H1 (cell line): ENCODE results near the gene ABCF2. TPM values are rescaled to one million over a fixed set of nuclear protein-coding genes. Genes with fewer than 3 reads are reported as not detected.

Source experiments
- CTCF ChIA-PET: fragments of 300-600 bp; sonication (Branson Sonifier 250); formaldehyde crosslinking; loops from one replicate; lab custom pipeline; 2021; ENCODE audit not compliant: partially characterized antibody; lab: Charles Lee
- POLR2A ChIA-PET: fragments of 300-600 bp; sonication (Branson Sonifier 250); formaldehyde crosslinking; loops from one replicate; lab custom pipeline; 2021; ENCODE audit warnings: inconsistent platforms; ENCODE audit not compliant: partially characterized antibody; lab: Charles Lee
- DNase-seq, 2 experiments: peaks; one replicate each; pipeline versions ENCODE4 v3.0.0 to v3.0.0-alpha.2; 2010 to 2022; ENCODE audit warnings: low spot score in 2 of 2, low read depth in 1 of 2, mixed read lengths in 1 of 2
- FAIRE-seq: peaks from 2 replicates; lab custom pipeline; 2011; peaks lifted over from hg19 to GRCh38; lab: Jason Lieb, UNC
- H2AFZ ChIP-seq: 2 replicates; pipeline ENCODE4 v1.8.1; 2012; ENCODE audit warnings: low read length, inconsistent platforms
- H2AK5ac ChIP-seq: 2 replicates; pipeline ENCODE4 v1.6.1; 2013; ENCODE audit warnings: low read depth, low read length
- H2BK120ac ChIP-seq: replicated peaks from 2 replicates; pipeline ENCODE3; 2013; ENCODE audit warnings: low read depth, low read length, inconsistent platforms
- H2BK12ac ChIP-seq: 2 replicates; pipeline ENCODE4 v1.6.1; 2013; ENCODE audit warnings: low read depth, low read length
- H2BK15ac ChIP-seq: 2 replicates; pipeline ENCODE4 v1.6.1; 2013; ENCODE audit warnings: low read length
- H2BK20ac ChIP-seq: 2 replicates; pipeline ENCODE4 v1.6.1; 2013; ENCODE audit warnings: low read length
- H2BK5ac ChIP-seq: 2 replicates; pipeline ENCODE4 v1.6.1; 2013; ENCODE audit warnings: low read depth, low read length
- H3K14ac ChIP-seq: 2 replicates; pipeline ENCODE4 v1.6.1; 2013; ENCODE audit warnings: inconsistent platforms; ENCODE audit not compliant: insufficient read length
- H3K18ac ChIP-seq: 2 replicates; pipeline ENCODE4 v1.6.1; 2013; ENCODE audit warnings: low read length; ENCODE audit errors: extremely low read depth
- H3K23ac ChIP-seq: 2 replicates; pipeline ENCODE4 v1.6.1; 2013; ENCODE audit warnings: inconsistent platforms; ENCODE audit not compliant: insufficient read length
- H3K23me2 ChIP-seq: 2 replicates; pipeline ENCODE4 v1.6.1; 2013; ENCODE audit warnings: low read depth, low read length
- H3K27ac ChIP-seq: 2 replicates; pipeline ENCODE4 v1.6.1; 2011; ENCODE audit warnings: low read depth, low read length, inconsistent platforms
- H3K27me3 ChIP-seq, 4 experiments: replicated peaks in 1 of 4; 1 replicate in 1 of 4; 2 replicates in 3 of 4; pipeline versions ENCODE4 v1.6.1 to v1.8.1; 2011 to 2013; ENCODE audit warnings: low read length in 3 of 4, mild to moderate bottlenecking in 3 of 4, inconsistent platforms in 2 of 4, mixed read lengths in 2 of 4, moderate library complexity in 1 of 4; ENCODE audit not compliant: control insufficient read depth in 3 of 4, insufficient read depth in 3 of 4; ENCODE audit errors: extremely low read depth in 1 of 4
- H3K36me3 ChIP-seq, 4 experiments: 2 replicates each; pipeline versions ENCODE4 v1.6.1 to v1.8.1; 2011 to 2013; ENCODE audit warnings: mild to moderate bottlenecking in 4 of 4, low read length in 3 of 4, moderate library complexity in 2 of 4, control low read depth in 1 of 4, inconsistent platforms in 1 of 4; ENCODE audit not compliant: insufficient read depth in 4 of 4, control insufficient read depth in 2 of 4
- H3K4ac ChIP-seq: replicated peaks from 2 replicates; pipeline ENCODE3; 2013; ENCODE audit warnings: low read length, low read depth, mixed read lengths, inconsistent platforms; ENCODE audit not compliant: insufficient read length
- H3K4me1 ChIP-seq, 4 experiments: replicated peaks in 1 of 4; 1 replicate in 1 of 4; 2 replicates in 3 of 4; pipeline versions ENCODE4 v1.6.1 to v1.8.1; 2011 to 2013; ENCODE audit warnings: low read length in 3 of 4, inconsistent platforms in 2 of 4, mixed read lengths in 1 of 4; ENCODE audit not compliant: insufficient read depth in 4 of 4, control insufficient read depth in 3 of 4
- H3K4me2 ChIP-seq, 2 experiments: 2 replicates each; pipeline versions ENCODE4 v1.6.1 to v1.8.1; 2011 to 2013; ENCODE audit warnings: low read depth in 2 of 2, low read length in 2 of 2, control low read depth in 1 of 2, inconsistent platforms in 1 of 2, mild to moderate bottlenecking in 1 of 2; ENCODE audit not compliant: insufficient read depth in 1 of 2
- H3K4me3 ChIP-seq, 4 experiments: fragments of 200-600, 300-600 bp in 1 of 4; sonication (generic), shearing (Covaris generic), sonication (Bioruptor Twin) in 1 of 4; 2 replicates each; pipeline versions ENCODE4 v1.5.1 to v1.8.1; 2011 to 2016; ENCODE audit warnings: low read length in 4 of 4, low read depth in 3 of 4, control low read depth in 2 of 4, inconsistent platforms in 2 of 4, mild to moderate bottlenecking in 2 of 4, mixed read lengths in 1 of 4, moderate library complexity in 1 of 4; ENCODE audit not compliant: insufficient read depth in 2 of 4; ENCODE audit errors: extremely low read depth in 1 of 4
- H3K56ac ChIP-seq: replicated peaks from 2 replicates; pipeline ENCODE3; 2013; ENCODE audit warnings: low read depth, mild to moderate bottlenecking, mixed read lengths, low read length, inconsistent platforms; ENCODE audit not compliant: insufficient read length
- H3K79me1 ChIP-seq: 2 replicates; pipeline ENCODE4 v1.6.1; 2013; ENCODE audit warnings: low read depth, low read length, control low read depth
- H3K79me2 ChIP-seq, 2 experiments: 2 replicates each; pipeline versions ENCODE4 v1.6.1 to v1.8.1; 2012 to 2013; ENCODE audit warnings: low read length in 2 of 2, mild to moderate bottlenecking in 2 of 2, inconsistent platforms in 1 of 2; ENCODE audit not compliant: insufficient read depth in 2 of 2, control insufficient read depth in 1 of 2
- H3K9ac ChIP-seq, 4 experiments: replicated peaks in 1 of 4; 1 replicate in 1 of 4; 2 replicates in 3 of 4; pipeline versions ENCODE4 v1.6.1 to v1.8.1; 2011 to 2013; ENCODE audit warnings: low read depth in 3 of 4, low read length in 3 of 4, control low read depth in 2 of 4, mild to moderate bottlenecking in 2 of 4, moderate library complexity in 2 of 4, inconsistent platforms in 1 of 4; ENCODE audit errors: extremely low read depth in 1 of 4
- H3K9me3 ChIP-seq, 2 experiments: 2 replicates each; pipeline versions ENCODE4 v1.6.1 to v1.8.1; 2012 to 2013; ENCODE audit warnings: mild to moderate bottlenecking in 2 of 2, moderate library complexity in 2 of 2, control low read depth in 1 of 2, inconsistent platforms in 1 of 2, low read depth in 1 of 2, low read length in 1 of 2, mixed read lengths in 1 of 2; ENCODE audit not compliant: insufficient read depth in 2 of 2
- H4K20me1 ChIP-seq, 2 experiments: replicated peaks in 1 of 2; 2 replicates each; pipeline versions ENCODE3 to v1.8.1; 2011 to 2013; ENCODE audit warnings: inconsistent platforms in 2 of 2, low read length in 2 of 2, mild to moderate bottlenecking in 1 of 2; ENCODE audit not compliant: insufficient read depth in 2 of 2, control insufficient read depth in 1 of 2
- H4K5ac ChIP-seq: 2 replicates; pipeline ENCODE4 v1.6.1; 2013; ENCODE audit warnings: low read length, low read depth, mixed read lengths, inconsistent platforms; ENCODE audit not compliant: insufficient read length
- H4K8ac ChIP-seq: 2 replicates; pipeline ENCODE4 v1.8.0; 2013; ENCODE audit warnings: mild to moderate bottlenecking, moderate library complexity, low read length, inconsistent platforms; ENCODE audit not compliant: insufficient read depth; ENCODE audit errors: extremely low read depth
- H4K91ac ChIP-seq: replicated peaks from 2 replicates; pipeline ENCODE3; 2013; ENCODE audit warnings: low read length, mixed read lengths, inconsistent platforms; ENCODE audit not compliant: insufficient read length
- CEBPB ChIP-seq: IDR thresholded peaks from 2 replicates; pipeline ENCODE4 v1.6.1; 2012; ENCODE audit warnings: low read depth, low read length
- EGR1 ChIP-seq: IDR thresholded peaks from 2 replicates; pipeline ENCODE4 v1.6.1; 2011; ENCODE audit warnings: low read depth, low read length, borderline replicate concordance
- RXRA ChIP-seq: IDR thresholded peaks from 2 replicates; pipeline ENCODE4 v1.6.1; 2011; ENCODE audit warnings: low read depth, mild to moderate bottlenecking, low read length, moderate library complexity; ENCODE audit not compliant: insufficient read depth
- WGBS, 2 experiments: shearing (Covaris generic) in 1 of 2; methylation state at CpG; one replicate each; pipeline versions ENCODE4 v1.1.6 to v1.1.7; 2013 to 2015; ENCODE audit warnings: low lambda C conversion rate in 2 of 2, mixed read lengths in 2 of 2, inconsistent platforms in 1 of 2, low coverage in 1 of 2, missing lambda C conversion rate in 1 of 2; ENCODE audit not compliant: insufficient replicate concordance in 2 of 2, insufficient coverage in 1 of 2, insufficient read length in 1 of 2; ENCODE audit errors: extremely low coverage in 1 of 2, missing lambda C conversion rate in 1 of 2; 5-methylcytosine and 5-hydroxymethylcytosine counted together
- polyA plus RNA-seq, 7 experiments: library from polyadenylated mRNA; depleted of rRNA in 3 of 7; stranded (reverse) in 5 of 7; unstranded in 2 of 7; fragments of >200 nt in 5 of 7; fragments of 200-250 nt in 2 of 7; gene quantifications; 1 replicate in 5 of 7; 2 replicates in 1 of 7; 4 replicates in 1 of 7; pipeline versions ENCODE4 v1.2.1 to v1.2.3, GENCODE V29; 2011 to 2013; ENCODE audit warnings: missing spikeins in 2 of 7, mixed read lengths in 2 of 7
- total RNA-seq: library from RNA; stranded (reverse); fragmentation: NEBNext Ultra II Directional; extraction: Animal tissue kit (Norgen Biotek cat#: 25700); gene quantifications from 2 replicates; pipeline ENCODE4 v1.2.1, GENCODE V29; 2021
- TF ChIP-seq, protein P1 (sequence below): IDR thresholded peaks from 2 replicates; pipeline ENCODE4 v1.6.1; 2012; ENCODE audit warnings: inconsistent platforms

ABCF2 gene
- total and polyA plus RNA-seq, 2 of the 8 experiments (the other 6 are each of a cell fraction or from before 2014, with no cell fraction given) = 28.0 to 55.0 TPM

DNA sequence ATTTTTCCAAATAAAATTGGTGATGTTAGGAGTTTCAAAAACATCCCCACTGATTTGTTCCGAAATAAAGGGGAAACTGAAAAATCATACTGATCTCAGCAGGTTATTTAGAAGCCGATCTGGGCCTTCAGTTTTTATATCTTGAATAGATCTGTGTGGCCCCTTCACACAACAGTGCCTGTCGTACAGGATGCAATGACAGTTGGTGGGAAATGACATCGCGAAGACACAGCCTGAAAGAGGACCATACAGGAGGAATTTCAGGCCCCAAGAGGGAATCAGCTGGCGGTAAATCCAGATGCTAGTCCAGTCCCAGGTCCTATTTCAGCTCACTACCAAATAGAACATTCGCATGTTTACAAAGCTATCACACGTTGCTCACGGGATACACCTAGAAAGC lies 19.7 kb downstream of the ABCF2 start:
- WGBS, 2 experiments = 91% methylated on average over 9 of the region's 9 CpGs; no CpG with 5 or more reads in 1 of the 2 experiments
- peaks cover 0 to 4% (median 0%) of the 10 kb centered on the region in 4 experiments; a peak in 1 of 8 replicates for H3K36me3 ChIP-seq

More for the DNA sequence above, 19.7 kb downstream of the ABCF2 start:
- ChIA-PET POLR2A (no interaction called here), CTCF (interaction anchor here (1.0 to 3.1 kb wide), 5 partner anchors 11 to 143 kb away, joined by 3 to 13 read pairs (median 3); no protein-coding TSS in a partner anchor)
- no peak overlapping the region for H2AFZ ChIP-seq
- no peaks in the 10 kb centered on the region for H3K79me2 ChIP-seq
- no peak overlapping the region for H2BK5ac ChIP-seq
- peaks cover 5% of the 10 kb centered on the region in 2 experiments for H4K20me1 ChIP-seq
- peaks cover 0 to 3% (median 0%) of the 10 kb centered on the region in 4 experiments; a peak in 2 of 7 replicates for H3K27me3 ChIP-seq
- no peak overlapping the region for H2BK120ac ChIP-seq
- H4K8ac ChIP-seq = no peak overlapping the region
- H4K91ac ChIP-seq = no peak overlapping the region
- no peak overlapping the region for H2BK20ac ChIP-seq
- no peak overlapping the region for H3K4me2 ChIP-seq
- no peak overlapping the region for H3K23ac ChIP-seq
- H3K18ac ChIP-seq = no peak overlapping the region
- H3K14ac ChIP-seq = no peak overlapping the region
- no peak overlapping the region for H3K4ac ChIP-seq
- no peak overlapping the region for H3K9ac ChIP-seq
- no peak overlapping the region for H2AK5ac ChIP-seq
- H3K56ac ChIP-seq = no peak overlapping the region
- TF ChIP-seq EGR1 (no peak), CEBPB (no peak), RXRA (no peak)
- TF ChIP-seq, protein P1, sequence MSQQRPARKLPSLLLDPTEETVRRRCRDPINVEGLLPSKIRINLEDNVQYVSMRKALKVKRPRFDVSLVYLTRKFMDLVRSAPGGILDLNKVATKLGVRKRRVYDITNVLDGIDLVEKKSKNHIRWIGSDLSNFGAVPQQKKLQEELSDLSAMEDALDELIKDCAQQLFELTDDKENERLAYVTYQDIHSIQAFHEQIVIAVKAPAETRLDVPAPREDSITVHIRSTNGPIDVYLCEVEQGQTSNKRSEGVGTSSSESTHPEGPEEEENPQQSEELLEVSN = no peak
- H3K27ac ChIP-seq = no peak overlapping the region
- no peaks in the 10 kb centered on the region for H3K23me2 ChIP-seq
- no peak overlapping the region for H2BK12ac ChIP-seq
- H2BK15ac ChIP-seq = no peak overlapping the region
- DNase-seq = no peak
- no peaks in the 10 kb centered on the region for H3K9me3 ChIP-seq
- no peak overlapping the region for H4K5ac ChIP-seq
- H3K4me3 ChIP-seq = no peak overlapping the region
- no peak for FAIRE-seq
- no peaks in the 10 kb centered on the region for H3K79me1 ChIP-seq
- H3K4me1 ChIP-seq = peaks cover 0 to 6% (median 3%) of the 10 kb centered on the region in 4 experiments; a peak in 4 of 7 replicates
